Thyroid gland (tissue), 4 donors: Measurements from ENCODE around the gene PRDM2.

Experiments used
- POLR2A ChIP-seq, 2 donors: fragments of 450-650 bp; IDR thresholded peaks; one replicate each; pipeline ENCODE4 v1.6.1; 2017; ENCODE audit warnings: antibody characterized with exemption in 2 of 2, mild to moderate bottlenecking in 2 of 2, moderate library complexity in 1 of 2
- TF ChIP-seq, protein P1 (sequence below), 6 experiments: fragments of 200-600 bp in 3 of 6; fragments of 450-650 bp in 3 of 6; sonication (generic) in 3 of 6; IDR thresholded peaks; one replicate each; pipeline ENCODE4 v1.5.1; 2016 to 2019; ENCODE audit warnings: antibody characterized with exemption in 6 of 6, mild to moderate bottlenecking in 2 of 6, inconsistent platforms in 1 of 6, moderate library complexity in 1 of 6

DNA sequence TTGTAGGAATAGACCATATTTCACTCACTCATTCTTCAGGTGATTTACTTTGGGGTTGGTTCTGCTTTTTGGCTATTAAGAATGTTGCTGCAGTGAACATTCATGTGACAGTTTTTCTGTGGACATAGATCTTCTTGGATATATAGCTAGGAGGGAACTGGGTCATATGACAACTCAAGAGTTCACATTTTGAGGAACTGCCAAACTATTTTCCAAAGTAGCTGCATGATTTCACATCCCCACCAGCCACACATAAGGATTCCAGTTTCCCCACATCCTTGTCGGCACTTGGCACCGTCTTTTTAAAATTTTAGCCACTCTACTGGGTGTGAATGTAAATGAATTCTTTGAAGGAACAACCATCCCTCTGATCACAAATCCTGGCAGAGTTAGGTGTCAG lies 126.0 kb downstream of the PRDM2 start:
- TF ChIP-seq, protein P1, sequence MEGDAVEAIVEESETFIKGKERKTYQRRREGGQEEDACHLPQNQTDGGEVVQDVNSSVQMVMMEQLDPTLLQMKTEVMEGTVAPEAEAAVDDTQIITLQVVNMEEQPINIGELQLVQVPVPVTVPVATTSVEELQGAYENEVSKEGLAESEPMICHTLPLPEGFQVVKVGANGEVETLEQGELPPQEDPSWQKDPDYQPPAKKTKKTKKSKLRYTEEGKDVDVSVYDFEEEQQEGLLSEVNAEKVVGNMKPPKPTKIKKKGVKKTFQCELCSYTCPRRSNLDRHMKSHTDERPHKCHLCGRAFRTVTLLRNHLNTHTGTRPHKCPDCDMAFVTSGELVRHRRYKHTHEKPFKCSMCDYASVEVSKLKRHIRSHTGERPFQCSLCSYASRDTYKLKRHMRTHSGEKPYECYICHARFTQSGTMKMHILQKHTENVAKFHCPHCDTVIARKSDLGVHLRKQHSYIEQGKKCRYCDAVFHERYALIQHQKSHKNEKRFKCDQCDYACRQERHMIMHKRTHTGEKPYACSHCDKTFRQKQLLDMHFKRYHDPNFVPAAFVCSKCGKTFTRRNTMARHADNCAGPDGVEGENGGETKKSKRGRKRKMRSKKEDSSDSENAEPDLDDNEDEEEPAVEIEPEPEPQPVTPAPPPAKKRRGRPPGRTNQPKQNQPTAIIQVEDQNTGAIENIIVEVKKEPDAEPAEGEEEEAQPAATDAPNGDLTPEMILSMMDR (IDR thresholded peaks at IDR 0.05), result no peak
- no peak for TF ChIP-seq POLR2A (IDR thresholded peaks at IDR 0.05)
